Stimulated activated CD4-positive, alpha-beta T cell treated with anti-CD3 and anti-CD28 coated beads, Interleukin-2, amount 100 ng/mL, for 4 hours (primary cell): ENCODE data around the gene CDH4.

Source experiments
- DNase-seq: peaks from one replicate; pipeline ENCODE4 v3.0.0-alpha.2; 2020; ENCODE audit warnings: low read depth

CDH4 gene

DNA sequence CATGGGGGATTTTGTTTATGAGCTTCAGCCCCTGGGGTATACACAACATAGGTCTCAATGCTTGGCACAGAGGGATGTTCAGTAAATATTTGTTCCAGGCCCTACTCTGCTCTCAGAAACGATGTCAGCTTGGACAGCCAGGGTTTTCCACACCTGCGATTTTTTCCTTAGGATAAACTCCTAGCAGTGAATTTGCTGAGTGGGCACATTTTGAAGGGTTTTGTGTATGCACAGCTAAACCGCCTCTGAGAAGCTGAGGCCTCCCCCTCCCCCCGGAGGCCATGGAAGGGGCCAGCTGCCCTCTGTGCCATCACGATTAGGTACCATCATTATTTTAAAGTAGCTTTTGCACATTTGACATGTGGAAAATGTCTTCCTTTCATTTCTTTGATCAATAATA, 614.1 kb downstream of the CDH4 start:
- DNase-seq, result no peak

DNA sequence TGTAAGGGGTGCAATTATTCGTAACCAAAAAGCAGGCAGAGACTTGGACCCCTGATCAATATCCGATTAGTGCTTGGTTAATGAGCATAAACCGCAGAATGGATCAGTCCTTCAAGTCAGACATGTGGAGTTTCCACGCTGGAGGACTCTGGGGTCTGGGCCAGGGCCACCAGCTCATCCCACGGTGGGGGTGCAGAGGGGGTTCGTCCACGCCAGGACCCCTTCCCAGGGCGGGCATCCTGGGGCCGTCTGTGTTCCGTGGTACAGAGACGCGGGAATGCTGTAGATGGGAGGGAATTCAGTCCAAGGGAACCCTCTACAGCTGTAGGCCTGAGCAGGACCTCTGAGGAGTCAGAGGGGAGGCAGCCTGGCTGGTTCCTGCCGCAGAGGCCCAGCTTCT, 615.9 kb downstream of the CDH4 start:
- no peak for DNase-seq

DNA sequence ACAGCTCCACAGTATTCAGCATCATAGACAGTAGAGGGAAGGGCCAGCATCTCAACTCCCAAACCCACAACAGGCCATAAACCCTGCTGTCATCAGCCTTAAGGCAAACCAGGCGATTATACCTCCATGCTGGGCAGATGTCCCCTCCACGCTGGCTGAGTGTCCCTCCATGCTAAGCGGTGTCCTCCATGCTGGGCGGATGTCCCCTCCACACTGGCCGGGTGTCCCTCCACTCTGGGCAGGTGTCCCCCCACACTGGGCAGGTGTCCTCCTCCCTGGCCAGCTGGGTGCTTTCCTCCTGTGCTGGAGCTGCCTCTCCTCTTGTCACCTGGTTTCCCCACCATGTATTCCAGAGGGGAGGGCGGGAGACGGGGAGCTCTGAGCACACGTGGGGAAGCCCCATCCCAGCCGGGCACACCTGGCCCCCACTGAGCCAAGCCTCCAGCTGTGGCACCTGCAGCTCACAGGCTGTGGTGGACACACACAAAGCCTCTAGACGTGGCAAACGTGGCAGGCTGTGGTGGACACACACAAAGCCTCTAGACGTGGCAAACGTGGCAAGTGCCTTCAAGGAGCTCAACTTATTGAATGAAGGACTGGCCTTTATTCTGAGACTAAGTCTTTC, 616.5 kb downstream of the CDH4 start:
- no peak for DNase-seq

DNA sequence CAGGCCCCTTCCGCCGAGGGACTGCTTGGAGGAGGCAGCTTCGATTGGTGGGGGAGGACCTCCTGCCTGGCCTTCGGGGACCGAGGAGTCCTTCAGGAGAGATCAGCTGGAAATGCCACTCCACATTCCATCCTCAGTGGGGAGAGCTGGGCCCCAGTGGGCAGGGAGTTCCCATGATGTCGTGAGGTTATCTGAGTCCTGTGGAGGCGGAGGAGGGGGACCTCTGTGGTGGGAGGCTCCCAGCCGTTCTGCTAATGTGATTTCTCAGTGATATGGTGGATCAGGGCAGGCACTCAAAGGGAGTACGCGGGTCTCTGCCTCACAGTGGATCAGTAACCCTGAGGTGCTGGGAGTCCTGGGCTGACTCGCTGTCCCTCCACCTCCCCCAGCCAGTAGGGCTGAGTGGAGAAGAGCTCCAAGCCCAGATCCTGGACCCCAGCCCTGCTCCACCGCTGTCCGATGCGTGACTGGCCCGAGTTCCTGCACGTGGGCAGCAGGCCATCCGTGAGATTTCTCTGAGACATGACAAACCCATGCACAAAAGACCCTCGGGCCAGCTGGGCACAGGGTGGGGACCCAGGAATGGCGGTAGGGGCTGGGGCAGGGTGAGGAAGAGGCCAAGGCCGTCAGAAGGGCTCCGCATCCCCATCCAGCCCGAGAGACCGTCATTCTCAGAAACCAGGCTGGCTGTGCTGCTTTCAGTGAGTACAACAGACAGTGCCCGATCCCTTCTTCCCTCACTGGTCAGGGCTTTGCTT, 617.9 kb downstream of the CDH4 start:
- DNase-seq, result no peak

- DNase-seq, result no peak
These were observed 619.1 kb downstream of the CDH4 start for GRCh38 chr20:61871160-61871559.

DNA sequence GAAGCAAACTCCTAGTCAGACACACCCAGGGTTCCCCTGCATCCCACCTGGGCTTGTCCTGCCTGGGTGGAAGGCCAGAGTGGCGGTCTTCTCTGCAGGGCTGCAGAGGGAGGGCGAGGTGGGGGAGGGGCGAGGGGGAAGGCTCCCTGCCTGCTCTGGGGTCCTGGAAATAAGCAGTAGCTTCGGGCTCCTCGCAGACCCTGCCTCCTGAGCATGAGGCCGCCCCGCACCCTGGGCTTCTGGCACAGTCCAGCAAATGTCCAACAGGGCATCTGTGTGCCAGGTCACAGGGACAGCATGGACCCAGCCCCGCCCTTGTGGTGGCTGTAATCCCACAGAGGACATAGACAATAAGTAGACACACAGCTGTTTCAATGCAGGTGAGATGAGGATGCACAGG, 619.9 kb downstream of the CDH4 start:
- DNase-seq, result no peak

DNA sequence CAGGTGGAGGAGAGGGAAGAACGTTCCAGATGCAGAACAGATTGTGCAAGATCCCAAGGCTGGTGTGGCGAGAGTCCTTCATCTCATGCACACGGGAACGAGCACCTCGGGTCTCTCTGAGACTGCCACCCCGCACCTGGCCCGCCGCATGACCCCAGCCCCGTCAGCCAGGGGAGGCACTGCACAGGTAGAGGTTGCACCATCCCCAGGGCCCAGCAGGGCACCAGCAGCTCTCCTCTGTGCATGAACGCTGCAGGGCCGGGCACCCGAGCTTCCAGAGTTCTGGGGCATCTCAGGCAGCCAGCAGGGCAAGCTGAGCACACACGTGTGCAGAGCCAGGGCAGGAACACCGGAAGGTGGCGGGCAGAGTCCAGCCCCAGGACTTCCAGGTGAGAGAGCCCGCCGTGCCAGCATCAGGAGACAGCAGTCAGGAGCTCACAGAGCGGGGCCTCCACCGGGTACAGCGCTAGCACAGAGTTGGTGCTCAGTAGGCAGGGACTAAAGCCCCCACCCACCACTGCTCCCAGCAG, 620.4 kb downstream of the CDH4 start:
- no peak for DNase-seq

DNA sequence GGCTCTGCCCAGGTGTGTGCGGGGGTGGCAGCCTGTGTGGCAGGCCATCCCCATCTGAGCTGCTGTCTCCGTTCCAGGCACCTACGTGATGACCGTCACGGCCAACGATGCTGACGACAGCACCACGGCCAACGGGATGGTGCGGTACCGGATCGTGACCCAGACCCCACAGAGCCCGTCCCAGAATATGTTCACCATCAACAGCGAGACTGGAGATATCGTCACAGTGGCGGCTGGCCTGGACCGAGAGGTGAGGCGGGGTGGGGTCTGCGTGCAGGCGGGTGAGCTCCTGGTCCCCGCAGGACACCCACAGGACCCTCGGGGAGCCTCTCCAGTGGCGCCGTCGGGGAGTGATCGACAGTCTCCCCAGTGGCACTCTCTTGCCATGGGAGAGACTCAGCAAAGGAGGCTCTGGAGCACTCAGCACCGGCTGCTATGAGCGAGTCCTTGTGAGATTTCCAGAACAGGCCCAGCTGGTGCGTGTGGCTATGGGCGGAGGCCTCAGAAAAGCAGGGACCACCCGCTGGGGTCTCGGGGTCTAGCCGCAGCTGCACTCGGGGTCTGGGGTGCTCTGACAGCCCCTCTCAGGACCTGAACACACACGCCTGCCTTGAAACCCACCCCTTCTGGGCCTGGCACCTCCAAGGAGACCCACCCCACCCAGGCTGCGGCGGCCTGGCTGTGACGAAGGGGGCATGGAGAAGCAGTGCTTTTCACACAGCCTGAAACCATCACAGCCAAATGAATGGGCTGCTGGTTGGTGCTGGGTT, 621.8 kb downstream of the CDH4 start:
- no peak for DNase-seq

- DNase-seq, result no peak
These were observed 622.5 kb downstream of the CDH4 start for GRCh38 chr20:61874421-61875068.

DNA sequence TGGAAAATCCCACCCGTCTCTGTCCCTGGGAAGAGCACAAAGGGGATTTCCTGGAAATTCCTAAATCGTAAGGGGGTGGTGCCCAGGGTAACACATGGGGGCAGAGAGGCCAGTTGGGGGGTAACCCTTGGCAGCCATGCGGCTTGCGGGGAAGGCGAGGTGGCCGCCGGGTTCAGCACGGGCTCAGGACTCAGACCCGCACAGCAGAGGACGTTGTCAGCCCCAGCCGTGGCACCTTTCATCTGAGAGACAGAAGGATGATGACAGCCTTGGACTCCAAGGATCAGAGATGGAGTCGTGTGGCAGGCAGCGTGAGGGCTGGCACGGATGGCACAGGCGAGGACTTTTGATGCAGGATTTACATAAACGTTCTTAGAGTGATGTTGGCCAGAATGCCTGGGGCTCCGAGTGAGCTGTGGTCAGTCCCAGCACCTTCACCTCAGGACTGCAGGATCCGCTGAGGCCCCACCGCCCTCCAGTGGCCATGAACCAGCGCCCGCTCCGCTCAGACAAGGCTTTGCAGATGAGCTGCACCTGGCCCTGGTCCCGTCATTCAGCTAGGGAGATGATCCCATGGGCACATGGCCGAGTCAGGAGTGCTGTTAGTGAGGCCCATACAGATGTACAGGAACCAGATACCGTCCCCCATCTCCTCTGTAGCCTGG, 623.3 kb downstream of the CDH4 start:
- no peak for DNase-seq

DNA sequence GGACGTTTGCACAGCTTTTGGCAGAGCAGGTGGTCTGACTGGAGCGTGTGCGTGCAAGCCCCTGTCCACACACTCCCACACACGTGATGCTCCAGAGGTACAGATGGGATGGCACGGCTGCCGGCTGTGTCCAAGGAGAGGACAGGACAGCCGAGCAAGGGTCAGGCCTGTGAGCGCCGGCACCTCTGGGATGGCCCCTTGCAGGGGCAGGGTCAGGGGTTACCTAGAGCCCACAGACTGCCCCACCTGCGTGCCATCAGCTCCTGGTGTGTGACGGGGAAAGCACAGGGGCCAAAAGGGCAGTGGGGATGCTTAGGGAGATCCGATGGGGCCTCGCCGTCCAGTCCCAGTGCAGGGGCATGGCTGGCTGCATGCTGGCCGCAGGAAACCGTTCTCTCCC, 623.9 kb downstream of the CDH4 start:
- DNase-seq, result no peak

DNA sequence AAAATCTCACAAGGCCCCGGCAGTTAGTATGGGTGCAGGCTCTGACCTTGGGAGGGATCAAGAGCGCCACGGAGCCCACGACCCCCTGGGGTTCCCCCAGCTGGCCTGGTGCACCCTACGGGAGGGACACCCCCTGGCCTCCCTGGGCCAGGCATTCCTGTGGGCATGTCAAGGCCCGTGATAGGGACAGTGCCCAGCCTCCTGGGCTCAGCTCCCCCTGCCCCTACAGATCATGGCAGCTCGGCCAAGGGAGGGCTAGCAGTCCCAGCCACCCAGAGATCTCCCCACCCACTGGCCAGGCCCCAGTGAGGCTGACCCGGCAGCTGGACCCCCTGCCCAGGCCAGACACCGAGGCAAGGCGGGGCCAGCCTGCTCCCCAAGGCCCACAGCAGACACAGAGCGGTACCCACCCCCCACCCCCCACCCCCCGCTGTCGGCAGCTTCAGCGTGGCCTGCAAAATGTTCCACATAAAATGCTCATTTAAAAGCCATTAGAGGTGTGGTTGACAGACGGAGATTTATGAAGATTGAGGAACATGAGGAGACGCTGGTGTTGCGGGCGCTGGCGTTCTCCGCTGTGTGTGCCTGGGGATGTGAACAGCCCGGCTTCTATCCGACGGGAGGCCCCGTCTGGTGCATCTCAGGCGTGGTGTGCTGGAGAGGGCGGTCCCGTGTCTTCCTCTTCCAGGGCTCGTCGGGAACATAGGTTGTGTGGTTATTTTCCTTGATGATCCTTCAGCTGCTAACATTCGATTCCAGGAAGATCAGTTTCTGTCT, 625.1 kb downstream of the CDH4 start:
- DNase-seq, result no peak

DNA sequence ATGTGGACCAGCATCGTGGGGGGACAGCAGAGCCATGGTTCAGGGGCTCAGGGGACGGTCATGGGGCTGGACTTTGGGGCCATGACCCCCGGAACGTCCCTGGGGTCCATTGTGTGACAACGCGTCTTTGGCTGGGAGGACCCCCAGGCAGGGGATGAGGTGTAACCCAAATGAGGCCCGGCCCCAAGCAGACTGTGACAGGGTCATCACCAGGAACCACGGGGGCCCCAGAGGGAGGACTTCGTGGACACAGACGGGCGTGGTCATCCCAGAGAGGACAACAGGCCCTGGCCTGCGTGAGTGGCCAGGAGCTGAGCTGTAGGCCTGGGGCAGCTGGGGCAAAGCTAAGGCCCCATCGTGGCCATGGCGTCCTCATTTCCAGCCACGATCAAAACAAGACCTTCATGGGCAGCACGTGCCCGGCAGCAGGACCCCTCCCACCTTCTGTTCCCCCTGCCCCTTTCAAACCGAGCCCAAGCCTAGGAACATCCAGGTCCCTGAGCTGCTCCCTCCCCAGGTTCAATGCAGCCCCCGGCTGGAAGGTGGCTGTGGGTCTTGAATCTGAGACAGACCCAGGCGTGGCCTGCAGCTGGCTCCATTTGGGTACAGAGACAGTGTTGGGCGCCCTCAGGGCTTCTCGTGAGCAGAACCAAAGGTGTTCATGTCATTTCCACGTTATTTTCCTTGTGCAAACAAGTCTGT, 625.9 kb downstream of the CDH4 start:
- DNase-seq, result no peak

- DNase-seq, result no peak
These were observed 626.6 kb downstream of the CDH4 start for GRCh38 chr20:61878478-61879302.

DNA sequence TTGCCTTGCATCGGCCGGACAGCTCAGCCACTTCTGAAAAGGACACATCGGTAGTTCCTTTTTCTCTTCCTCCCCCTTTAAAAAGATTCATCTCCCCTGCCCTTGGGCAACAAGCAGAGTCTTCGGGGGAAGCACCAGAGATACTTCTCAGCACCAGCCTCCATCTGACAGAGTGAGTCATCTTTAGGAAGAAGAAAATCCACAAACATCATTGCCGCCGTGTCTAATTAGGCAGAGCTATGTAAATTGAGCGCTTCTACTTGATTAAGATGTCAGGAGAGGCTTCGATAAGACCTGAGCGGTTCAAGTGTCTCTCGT, 627.2 kb downstream of the CDH4 start:
- no peak for DNase-seq

GRCh38 chr20:61879694-61880093, 627.6 kb downstream of the CDH4 start:
- no peak for DNase-seq

GRCh38 chr20:61880706-61881105, 628.6 kb downstream of the CDH4 start:
- no peak for DNase-seq

- no peak for DNase-seq
These were observed 629.4 kb downstream of the CDH4 start for GRCh38 chr20:61881416-61881815.

DNA sequence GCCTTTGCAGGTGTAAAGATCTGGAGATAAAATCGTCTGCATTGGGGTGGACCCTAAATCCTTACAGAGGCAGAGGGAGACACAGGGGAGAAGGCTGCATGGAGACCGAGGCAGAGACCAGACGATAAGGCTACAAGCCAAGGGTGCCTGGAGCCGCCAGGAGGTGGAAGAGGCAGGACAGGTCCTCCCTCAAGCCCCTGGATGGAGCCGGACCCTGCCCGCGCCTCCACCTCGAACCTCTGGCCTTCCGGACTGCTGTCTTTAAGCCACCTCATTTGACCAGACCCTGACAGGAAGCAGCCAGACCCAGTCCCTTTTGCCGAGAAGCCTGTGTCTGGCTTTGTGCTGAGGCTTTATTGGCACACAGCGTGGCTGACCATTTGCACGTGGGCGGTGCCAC, 629.8 kb downstream of the CDH4 start:
- DNase-seq, result no peak
